IMR-90 (cell line): Measurements from ENCODE around the gene ACOXL.

Experiments
- BHLHE40 ChIP-seq: fragments of 150-350 bp; IDR thresholded peaks from 2 replicates; pipeline ENCODE4 v1.6.1; 2016; ENCODE audit warnings: mild to moderate bottlenecking, low read depth, low read length
- CEBPB ChIP-seq: IDR thresholded peaks from 2 replicates; pipeline ENCODE4 v1.6.1; 2012; ENCODE audit warnings: low read depth, low read length, improper control_type of control experiment
- CHD1 ChIP-seq: IDR thresholded peaks from 2 replicates; pipeline ENCODE4 v1.6.1; 2012; ENCODE audit warnings: low read depth, low read length, improper control_type of control experiment
- FOS ChIP-seq: fragments of 150-350 bp; IDR thresholded peaks from 2 replicates; pipeline ENCODE4 v1.6.1; 2016; ENCODE audit warnings: low read depth, low read length
- MXI1 ChIP-seq: IDR thresholded peaks from 2 replicates; pipeline ENCODE4 v1.6.1; 2012; ENCODE audit warnings: low read depth, mild to moderate bottlenecking, low read length, moderate library complexity, borderline replicate concordance
- NFE2L2 ChIP-seq: fragments of 150-350 bp; IDR thresholded peaks from 2 replicates; pipeline ENCODE4 v1.6.1; 2016; ENCODE audit warnings: low read depth, mild to moderate bottlenecking, low read length
- POLR2A ChIP-seq: IDR thresholded peaks from 2 replicates; pipeline ENCODE4 v1.6.1; 2012; ENCODE audit warnings: mild to moderate bottlenecking, low read depth, low read length
- RAD21 ChIP-seq: IDR thresholded peaks from 2 replicates; pipeline ENCODE4 v1.6.1; 2012; ENCODE audit warnings: low read length, improper control_type of control experiment
- RFX5 ChIP-seq: IDR thresholded peaks from 2 replicates; pipeline ENCODE4 v1.8.0; 2012; ENCODE audit warnings: low read depth, mild to moderate bottlenecking, low read length, moderate library complexity
- SMC3 ChIP-seq: fragments of 150-350 bp; IDR thresholded peaks from 2 replicates; pipeline ENCODE4 v1.6.1; 2016; ENCODE audit warnings: low read depth, mild to moderate bottlenecking, antibody characterized with exemption, low read length, moderate library complexity
- TF ChIP-seq, protein P1 (sequence below): conservative IDR thresholded peaks from 2 replicates; pipeline ENCODE4 v1.5.1; 2012; ENCODE audit warnings: mild to moderate bottlenecking, low read depth, low read length, improper control_type of control experiment
- TF ChIP-seq, protein P2 (sequence below): fragments of 150-350 bp; IDR thresholded peaks from 2 replicates; pipeline ENCODE4 v1.6.1; 2017; ENCODE audit warnings: mild to moderate bottlenecking, antibody characterized with exemption, low read length, low read depth
- TF ChIP-seq, protein P3 (sequence below): fragments of 150-350 bp; IDR thresholded peaks from 2 replicates; pipeline ENCODE4 v1.6.1; 2016; ENCODE audit warnings: low read depth, mild to moderate bottlenecking, low read length, moderate library complexity, borderline replicate concordance

DNA sequence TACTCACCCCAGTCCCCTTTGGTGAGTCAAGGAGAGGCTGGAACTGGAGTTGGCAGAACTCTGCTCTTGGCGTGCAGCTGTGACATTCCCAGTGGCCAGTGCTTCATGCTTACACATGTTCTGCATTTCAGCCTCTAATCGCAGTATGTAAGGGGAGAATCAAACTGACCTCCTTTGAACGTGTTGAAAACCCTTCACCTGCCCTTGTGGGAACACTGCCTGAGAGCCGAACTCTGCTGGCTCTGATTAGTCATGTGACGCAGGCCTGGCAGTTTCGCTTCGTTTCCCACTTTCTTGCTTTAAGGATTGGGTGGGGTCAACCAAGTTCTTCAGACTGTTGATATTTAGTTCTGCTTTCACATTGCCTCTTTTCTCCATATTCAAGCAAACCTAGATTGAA, 214.5 kb downstream of the ACOXL start:
- TF ChIP-seq, protein P1, sequence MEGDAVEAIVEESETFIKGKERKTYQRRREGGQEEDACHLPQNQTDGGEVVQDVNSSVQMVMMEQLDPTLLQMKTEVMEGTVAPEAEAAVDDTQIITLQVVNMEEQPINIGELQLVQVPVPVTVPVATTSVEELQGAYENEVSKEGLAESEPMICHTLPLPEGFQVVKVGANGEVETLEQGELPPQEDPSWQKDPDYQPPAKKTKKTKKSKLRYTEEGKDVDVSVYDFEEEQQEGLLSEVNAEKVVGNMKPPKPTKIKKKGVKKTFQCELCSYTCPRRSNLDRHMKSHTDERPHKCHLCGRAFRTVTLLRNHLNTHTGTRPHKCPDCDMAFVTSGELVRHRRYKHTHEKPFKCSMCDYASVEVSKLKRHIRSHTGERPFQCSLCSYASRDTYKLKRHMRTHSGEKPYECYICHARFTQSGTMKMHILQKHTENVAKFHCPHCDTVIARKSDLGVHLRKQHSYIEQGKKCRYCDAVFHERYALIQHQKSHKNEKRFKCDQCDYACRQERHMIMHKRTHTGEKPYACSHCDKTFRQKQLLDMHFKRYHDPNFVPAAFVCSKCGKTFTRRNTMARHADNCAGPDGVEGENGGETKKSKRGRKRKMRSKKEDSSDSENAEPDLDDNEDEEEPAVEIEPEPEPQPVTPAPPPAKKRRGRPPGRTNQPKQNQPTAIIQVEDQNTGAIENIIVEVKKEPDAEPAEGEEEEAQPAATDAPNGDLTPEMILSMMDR, result no peak
- TF ChIP-seq RFX5, result no peak
- TF ChIP-seq POLR2A, result no peak
- TF ChIP-seq MXI1, result no peak
- TF ChIP-seq, protein P2, sequence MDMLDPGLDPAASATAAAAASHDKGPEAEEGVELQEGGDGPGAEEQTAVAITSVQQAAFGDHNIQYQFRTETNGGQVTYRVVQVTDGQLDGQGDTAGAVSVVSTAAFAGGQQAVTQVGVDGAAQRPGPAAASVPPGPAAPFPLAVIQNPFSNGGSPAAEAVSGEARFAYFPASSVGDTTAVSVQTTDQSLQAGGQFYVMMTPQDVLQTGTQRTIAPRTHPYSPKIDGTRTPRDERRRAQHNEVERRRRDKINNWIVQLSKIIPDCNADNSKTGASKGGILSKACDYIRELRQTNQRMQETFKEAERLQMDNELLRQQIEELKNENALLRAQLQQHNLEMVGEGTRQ, result no peak
- TF ChIP-seq SMC3, result no peak
- no peak for TF ChIP-seq NFE2L2
- TF ChIP-seq CEBPB, result no peak
- no peak for TF ChIP-seq BHLHE40
- TF ChIP-seq FOS, result no peak
- no peak for TF ChIP-seq RAD21
- TF ChIP-seq, protein P3, sequence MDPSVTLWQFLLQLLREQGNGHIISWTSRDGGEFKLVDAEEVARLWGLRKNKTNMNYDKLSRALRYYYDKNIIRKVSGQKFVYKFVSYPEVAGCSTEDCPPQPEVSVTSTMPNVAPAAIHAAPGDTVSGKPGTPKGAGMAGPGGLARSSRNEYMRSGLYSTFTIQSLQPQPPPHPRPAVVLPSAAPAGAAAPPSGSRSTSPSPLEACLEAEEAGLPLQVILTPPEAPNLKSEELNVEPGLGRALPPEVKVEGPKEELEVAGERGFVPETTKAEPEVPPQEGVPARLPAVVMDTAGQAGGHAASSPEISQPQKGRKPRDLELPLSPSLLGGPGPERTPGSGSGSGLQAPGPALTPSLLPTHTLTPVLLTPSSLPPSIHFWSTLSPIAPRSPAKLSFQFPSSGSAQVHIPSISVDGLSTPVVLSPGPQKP, result no peak
- no peak for TF ChIP-seq CHD1
